Measurements from ENCODE around the gene PPP1R12B. TPM values are rescaled to one million over a fixed set of nuclear protein-coding genes. Genes with fewer than 3 reads are reported as not detected.
"Not testable (repeated sequence)": the region's sequence is repeated elsewhere in the genome, so short reads cannot be mapped to it uniquely, and the experiment has no call there.

Gene PPP1R12B
- total and polyA plus RNA-seq, 2 donors: 7.5 to 8.2 TPM

GRCh38 chr1:202547215-202547614 is 198.7 kb downstream of the PPP1R12B start:
- DNase-seq (ENCODE audit: low read depth in 6 of 9, low spot score in 9 of 9): no peak
- Histone ChIP-seq H3K27ac (ENCODE audit: low read depth in 1 of 2, low read length in 1 of 2) (no peak overlapping the region), H3K4me1 (ENCODE audit: control insufficient read depth in 2 of 2, insufficient read depth in 2 of 2, low read length in 2 of 2) (no peaks in the 10 kb centered on the region), H3K27me3 (ENCODE audit: control insufficient read depth in 2 of 2, insufficient read depth in 1 of 2, low read length in 1 of 2) (no peaks in the 10 kb centered on the region), H3K9me3 (ENCODE audit: control insufficient read depth in 2 of 2, insufficient read depth in 1 of 2, low read length in 1 of 2) (no peaks in the 10 kb centered on the region), H3K36me3 (ENCODE audit: control insufficient read depth in 2 of 2, insufficient read depth in 2 of 2, low read length in 1 of 2) (no peaks in the 10 kb centered on the region), H3K4me3 (ENCODE audit: low read length in 2 of 2) (no peak overlapping the region)

DNA sequence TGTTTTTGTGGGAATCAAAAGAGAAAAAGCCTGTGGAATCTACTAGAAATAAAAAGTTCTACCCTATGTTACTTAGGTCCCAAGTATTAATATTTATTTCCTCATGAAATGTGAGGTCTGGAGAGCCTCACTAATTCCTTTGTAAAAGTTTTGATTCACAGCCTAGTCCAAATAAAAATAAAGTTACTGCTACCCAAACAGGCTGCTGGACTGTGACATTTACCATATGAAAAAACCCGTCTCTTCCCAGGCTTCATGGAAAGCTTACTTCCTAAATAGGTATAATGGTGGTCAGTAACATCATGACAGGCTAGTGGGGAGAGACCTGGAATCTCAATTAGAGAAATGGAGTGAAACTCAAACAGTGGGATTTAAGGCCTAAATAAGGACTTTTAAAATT is 201.6 kb downstream of the PPP1R12B start:
- H3K9me3 ChIP-seq (ENCODE audit: control insufficient read depth in 2 of 2, insufficient read depth in 1 of 2, low read length in 1 of 2); H3K4me3 ChIP-seq (ENCODE audit: low read length in 2 of 2); DNase-seq (ENCODE audit: low read depth in 6 of 9, low spot score in 9 of 9); H3K4me1 ChIP-seq (ENCODE audit: control insufficient read depth in 2 of 2, insufficient read depth in 2 of 2, low read length in 2 of 2); H3K27me3 ChIP-seq (ENCODE audit: control insufficient read depth in 2 of 2, insufficient read depth in 1 of 2, low read length in 1 of 2); H3K36me3 ChIP-seq (ENCODE audit: control insufficient read depth in 2 of 2, insufficient read depth in 2 of 2, low read length in 1 of 2); H3K27ac ChIP-seq (ENCODE audit: low read depth in 1 of 2, low read length in 1 of 2): not testable (repeated sequence)
- WGBS: 95% methylated on average over 1 of the region's 1 CpG

DNA sequence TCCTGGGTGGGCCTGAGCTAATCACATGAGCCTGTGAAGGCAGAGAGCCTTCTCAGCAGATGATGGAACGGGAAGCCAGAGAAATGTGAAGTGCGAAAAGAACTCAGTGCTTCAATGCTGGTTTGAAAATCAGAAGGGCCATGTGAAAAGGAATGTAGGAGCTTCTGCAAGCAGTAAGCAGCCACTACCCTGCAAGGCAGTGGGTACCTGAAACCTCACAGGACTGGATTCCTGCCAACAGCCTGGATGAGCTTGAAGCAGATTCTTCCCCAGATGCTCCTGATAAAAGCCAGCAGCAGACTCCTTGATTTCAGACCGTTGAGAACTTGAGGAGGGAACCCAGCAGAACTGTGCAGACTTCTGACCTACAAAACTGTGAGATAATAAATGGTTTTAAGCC is 203.2 kb downstream of the PPP1R12B start:
- Histone ChIP-seq H3K27ac (ENCODE audit: low read depth in 1 of 2, low read length in 1 of 2) (no peak overlapping the region), H3K4me1 (ENCODE audit: control insufficient read depth in 2 of 2, insufficient read depth in 2 of 2, low read length in 2 of 2) (no peaks in the 10 kb centered on the region), H3K27me3 (ENCODE audit: control insufficient read depth in 2 of 2, insufficient read depth in 1 of 2, low read length in 1 of 2) (no peaks in the 10 kb centered on the region), H3K4me3 (ENCODE audit: low read length in 2 of 2) (no peak overlapping the region), H3K36me3 (ENCODE audit: control insufficient read depth in 2 of 2, insufficient read depth in 2 of 2, low read length in 1 of 2) (no peaks in the 10 kb centered on the region), H3K9me3 (ENCODE audit: control insufficient read depth in 2 of 2, insufficient read depth in 1 of 2, low read length in 1 of 2) (no peaks in the 10 kb centered on the region)
- no peak for DNase-seq (ENCODE audit: low read depth in 6 of 9, low spot score in 9 of 9)
- 72% methylated on average over 3 of the region's 3 CpGs for WGBS

- not testable (repeated sequence) for H3K4me1 ChIP-seq (ENCODE audit: control insufficient read depth in 2 of 2, insufficient read depth in 2 of 2, low read length in 2 of 2); H3K4me3 ChIP-seq (ENCODE audit: low read length in 2 of 2); H3K9me3 ChIP-seq (ENCODE audit: control insufficient read depth in 2 of 2, insufficient read depth in 1 of 2, low read length in 1 of 2); DNase-seq (ENCODE audit: low read depth in 6 of 9, low spot score in 9 of 9); H3K27ac ChIP-seq (ENCODE audit: low read depth in 1 of 2, low read length in 1 of 2); H3K36me3 ChIP-seq (ENCODE audit: control insufficient read depth in 2 of 2, insufficient read depth in 2 of 2, low read length in 1 of 2); H3K27me3 ChIP-seq (ENCODE audit: control insufficient read depth in 2 of 2, insufficient read depth in 1 of 2, low read length in 1 of 2)
These were observed 204.1 kb downstream of the PPP1R12B start for GRCh38 chr1:202552615-202553014.

- not testable (repeated sequence) for H3K9me3 ChIP-seq (ENCODE audit: control insufficient read depth in 2 of 2, insufficient read depth in 1 of 2, low read length in 1 of 2); H3K27ac ChIP-seq (ENCODE audit: low read depth in 1 of 2, low read length in 1 of 2); H3K36me3 ChIP-seq (ENCODE audit: control insufficient read depth in 2 of 2, insufficient read depth in 2 of 2, low read length in 1 of 2); H3K4me3 ChIP-seq (ENCODE audit: low read length in 2 of 2); H3K27me3 ChIP-seq (ENCODE audit: control insufficient read depth in 2 of 2, insufficient read depth in 1 of 2, low read length in 1 of 2); H3K4me1 ChIP-seq (ENCODE audit: control insufficient read depth in 2 of 2, insufficient read depth in 2 of 2, low read length in 2 of 2); DNase-seq (ENCODE audit: low read depth in 6 of 9, low spot score in 9 of 9)
- WGBS: 99% methylated on average over 1 of the region's 1 CpG
These were observed 204.6 kb downstream of the PPP1R12B start for GRCh38 chr1:202553078-202553477.

DNA sequence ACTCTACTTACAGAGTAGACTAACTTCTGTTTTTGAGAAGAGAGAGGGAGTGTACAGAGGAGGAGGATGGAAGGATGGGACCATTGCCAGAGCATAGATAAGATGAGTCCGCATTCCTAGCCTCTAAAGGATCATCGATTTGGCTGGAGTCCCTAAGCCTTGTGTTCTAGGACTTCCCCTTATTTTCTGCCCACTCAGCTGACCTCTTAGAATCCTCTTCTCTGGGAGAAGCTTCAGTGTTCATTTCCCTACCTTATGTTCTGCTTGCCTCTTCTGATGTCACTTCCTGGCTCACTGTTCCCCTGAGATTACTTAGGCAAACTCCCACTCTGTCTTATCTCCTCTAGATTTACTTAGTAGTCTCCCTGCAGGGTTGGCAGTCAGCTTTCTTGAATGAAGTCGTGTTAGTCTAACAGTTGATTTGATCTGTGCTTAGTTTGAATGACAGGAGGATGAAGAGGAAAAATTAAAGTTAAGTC is 205.1 kb downstream of the PPP1R12B start:
- H3K4me3 ChIP-seq (ENCODE audit: low read length in 2 of 2): no peak overlapping the region
- no peak overlapping the region for H3K27ac ChIP-seq (ENCODE audit: low read depth in 1 of 2, low read length in 1 of 2)
- H3K4me1 ChIP-seq (ENCODE audit: control insufficient read depth in 2 of 2, insufficient read depth in 2 of 2, low read length in 2 of 2): no peaks in the 10 kb centered on the region
- no peaks in the 10 kb centered on the region for H3K27me3 ChIP-seq (ENCODE audit: control insufficient read depth in 2 of 2, insufficient read depth in 1 of 2, low read length in 1 of 2)
- no peaks in the 10 kb centered on the region for H3K9me3 ChIP-seq (ENCODE audit: control insufficient read depth in 2 of 2, insufficient read depth in 1 of 2, low read length in 1 of 2)
- DNase-seq (ENCODE audit: low read depth in 6 of 9, low spot score in 9 of 9): no peak
- H3K36me3 ChIP-seq (ENCODE audit: control insufficient read depth in 2 of 2, insufficient read depth in 2 of 2, low read length in 1 of 2): no peaks in the 10 kb centered on the region
- WGBS: 80% methylated on average over 3 of the region's 3 CpGs

- H3K4me1 ChIP-seq (ENCODE audit: control insufficient read depth in 2 of 2, insufficient read depth in 2 of 2, low read length in 2 of 2); H3K4me3 ChIP-seq (ENCODE audit: low read length in 2 of 2); DNase-seq (ENCODE audit: low read depth in 6 of 9, low spot score in 9 of 9); H3K36me3 ChIP-seq (ENCODE audit: control insufficient read depth in 2 of 2, insufficient read depth in 2 of 2, low read length in 1 of 2); H3K9me3 ChIP-seq (ENCODE audit: control insufficient read depth in 2 of 2, insufficient read depth in 1 of 2, low read length in 1 of 2); H3K27me3 ChIP-seq (ENCODE audit: control insufficient read depth in 2 of 2, insufficient read depth in 1 of 2, low read length in 1 of 2); H3K27ac ChIP-seq (ENCODE audit: low read depth in 1 of 2, low read length in 1 of 2): not testable (repeated sequence)
- 96% methylated on average over 4 of the region's 4 CpGs for WGBS
These were observed 206.1 kb downstream of the PPP1R12B start for GRCh38 chr1:202554619-202555018.

- H3K9me3 ChIP-seq (ENCODE audit: control insufficient read depth in 2 of 2, insufficient read depth in 1 of 2, low read length in 1 of 2); H3K27ac ChIP-seq (ENCODE audit: low read depth in 1 of 2, low read length in 1 of 2); H3K4me3 ChIP-seq (ENCODE audit: low read length in 2 of 2); H3K36me3 ChIP-seq (ENCODE audit: control insufficient read depth in 2 of 2, insufficient read depth in 2 of 2, low read length in 1 of 2); H3K4me1 ChIP-seq (ENCODE audit: control insufficient read depth in 2 of 2, insufficient read depth in 2 of 2, low read length in 2 of 2); H3K27me3 ChIP-seq (ENCODE audit: control insufficient read depth in 2 of 2, insufficient read depth in 1 of 2, low read length in 1 of 2); DNase-seq (ENCODE audit: low read depth in 6 of 9, low spot score in 9 of 9): not testable (repeated sequence)
- WGBS: 97% methylated on average over 4 of the region's 4 CpGs
These were observed 207.5 kb downstream of the PPP1R12B start for GRCh38 chr1:202556037-202556436.

- not testable (repeated sequence) for H3K9me3 ChIP-seq (ENCODE audit: control insufficient read depth in 2 of 2, insufficient read depth in 1 of 2, low read length in 1 of 2); H3K4me1 ChIP-seq (ENCODE audit: control insufficient read depth in 2 of 2, insufficient read depth in 2 of 2, low read length in 2 of 2); H3K27ac ChIP-seq (ENCODE audit: low read depth in 1 of 2, low read length in 1 of 2); H3K4me3 ChIP-seq (ENCODE audit: low read length in 2 of 2); H3K36me3 ChIP-seq (ENCODE audit: control insufficient read depth in 2 of 2, insufficient read depth in 2 of 2, low read length in 1 of 2); H3K27me3 ChIP-seq (ENCODE audit: control insufficient read depth in 2 of 2, insufficient read depth in 1 of 2, low read length in 1 of 2); DNase-seq (ENCODE audit: low read depth in 6 of 9, low spot score in 9 of 9)
- WGBS: 97% methylated on average over 1 of the region's 1 CpG
These were observed 209.2 kb downstream of the PPP1R12B start for GRCh38 chr1:202557662-202558061.

- H3K36me3 ChIP-seq (ENCODE audit: control insufficient read depth in 2 of 2, insufficient read depth in 2 of 2, low read length in 1 of 2): peaks cover 0 to 3% of the 10 kb centered on the region in 2 donors
- no peak overlapping the region for H3K4me3 ChIP-seq (ENCODE audit: low read length in 2 of 2)
- H3K4me1 ChIP-seq (ENCODE audit: control insufficient read depth in 2 of 2, insufficient read depth in 2 of 2, low read length in 2 of 2): peaks cover 0 to 3% of the 10 kb centered on the region in 2 donors
- no peak overlapping the region for H3K27ac ChIP-seq (ENCODE audit: low read depth in 1 of 2, low read length in 1 of 2)
- H3K9me3 ChIP-seq (ENCODE audit: control insufficient read depth in 2 of 2, insufficient read depth in 1 of 2, low read length in 1 of 2): no peaks in the 10 kb centered on the region
- 98% methylated on average over 1 of the region's 1 CpG for WGBS
- no peaks in the 10 kb centered on the region for H3K27me3 ChIP-seq (ENCODE audit: control insufficient read depth in 2 of 2, insufficient read depth in 1 of 2, low read length in 1 of 2)
- DNase-seq (ENCODE audit: low read depth in 6 of 9, low spot score in 9 of 9): no peak
These were observed 212.7 kb downstream of the PPP1R12B start for GRCh38 chr1:202561240-202561639.

Data from thymus (tissue), 11 donors.